ENCODE measurements around the gene EPS15. TPM values are rescaled to one million over a fixed set of nuclear protein-coding genes. Genes with fewer than 3 reads are reported as not detected.

The EPS15 gene
- total and polyA plus RNA-seq, 8 donors = 13.3 to 139 (median 46.8) TPM

GRCh38 chr1:51309291-51309690 is 209.8 kb downstream of the EPS15 start:
- H3K27me3 ChIP-seq = no peaks in the 10 kb centered on the region
- no peak overlapping the region for H3K27ac ChIP-seq
- no peaks in the 10 kb centered on the region for H3K9me3 ChIP-seq
- no peak for DNase-seq
- H3K4me3 ChIP-seq = no peak overlapping the region
- H3K4me1 ChIP-seq = peaks cover 20 to 32% (median 26%) of the 10 kb centered on the region in 4 donors
- H3K36me3 ChIP-seq = peaks cover 0 to 24% (median 19%) of the 10 kb centered on the region in 4 donors
- 69 to 81% (median 76%) methylated on average over 4 to 8 of the region's 8 CpGs for WGBS, 5 donors
- TF ChIP-seq CTCF (IDR thresholded peaks at IDR 0.05) (no peak), POLR2A (IDR thresholded peaks at IDR 0.05) (no peak), POLR2AphosphoS5 (IDR thresholded peaks at IDR 0.05) (no peak), EP300 (IDR thresholded peaks at IDR 0.05) (no peak)
- intact Hi-C loops (cut with DNase I; ENCODE audit: low total_unique reads) = no loop called here

DNA sequence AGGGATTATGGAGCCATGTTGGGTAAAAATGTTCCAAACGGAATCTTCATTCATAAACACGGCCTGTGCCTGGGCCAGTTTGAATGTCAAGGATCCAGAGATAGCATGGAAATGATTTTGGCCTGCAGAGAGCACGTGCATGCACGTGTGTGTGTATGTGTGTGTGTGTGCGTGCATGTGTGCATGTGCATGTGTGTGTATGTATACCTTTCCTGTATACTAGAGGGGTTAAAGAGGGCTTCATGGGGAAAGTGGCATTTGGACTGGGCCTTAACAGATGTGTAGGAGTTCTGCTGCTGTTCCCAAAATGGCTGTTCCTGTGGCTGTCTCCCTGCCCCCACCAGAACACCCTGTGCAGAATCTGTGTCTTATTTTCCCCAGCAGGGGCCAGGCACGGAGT is 210.4 kb downstream of the EPS15 start:
- intact Hi-C loops (cut with DNase I; ENCODE audit: low total_unique reads) = no loop called here
- peaks cover 14 to 32% (median 21%) of the 10 kb centered on the region in 4 donors for H3K4me1 ChIP-seq

GRCh38 chr1:51306950-51307349 is 212.1 kb downstream of the EPS15 start:
- WGBS, 5 donors = 64 to 80% (median 73%) methylated on average over 5 of the region's 5 CpGs

More for the DNA sequence above, 210.4 kb downstream of the EPS15 start:
- no peaks in the 10 kb centered on the region for H3K27me3 ChIP-seq
- DNase-seq = no peak
- TF ChIP-seq CTCF (IDR thresholded peaks at IDR 0.05) (no peak), POLR2A (IDR thresholded peaks at IDR 0.05) (no peak), POLR2AphosphoS5 (IDR thresholded peaks at IDR 0.05) (no peak), EP300 (IDR thresholded peaks at IDR 0.05) (no peak)
- peaks cover 0 to 24% (median 19%) of the 10 kb centered on the region in 4 donors for H3K36me3 ChIP-seq
- WGBS, 5 donors = 87 to 94% (median 93%) methylated on average over 6 of the region's 6 CpGs
- H3K9me3 ChIP-seq = no peaks in the 10 kb centered on the region
- H3K4me3 ChIP-seq = no peak overlapping the region
- H3K27ac ChIP-seq = no peak overlapping the region

DNA sequence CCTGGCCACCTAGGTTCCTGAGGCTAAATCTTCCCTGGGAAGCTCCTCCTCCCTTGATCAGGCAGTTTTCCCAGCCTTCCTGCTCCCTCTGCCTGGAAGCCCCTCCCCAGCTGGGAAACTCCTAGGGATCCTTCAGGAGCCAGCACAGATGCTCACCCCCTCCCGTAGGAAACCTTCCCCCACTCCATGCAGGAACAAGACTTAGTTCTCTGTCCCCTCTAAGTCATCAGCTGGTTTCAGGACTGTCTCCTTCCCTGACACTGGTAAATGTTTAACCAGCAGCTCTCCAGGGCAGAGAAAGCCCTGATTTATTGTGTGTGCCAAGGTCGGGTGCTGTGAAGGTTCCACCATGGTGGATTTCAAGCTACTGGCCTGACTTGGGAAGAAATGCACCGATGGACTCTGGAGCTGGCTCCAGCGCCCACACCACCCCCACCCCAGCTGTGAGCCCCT is 213.7 kb downstream of the EPS15 start:
- intact Hi-C loops (cut with DNase I; ENCODE audit: low total_unique reads) = no loop called here
- peak in 1 of 2 donors; percentile 58 for DNase-seq
- Histone ChIP-seq H3K4me3 (no peak overlapping the region), H3K4me1 (peaks cover 13 to 35% (median 20%) of the 10 kb centered on the region in 4 donors), H3K9me3 (no peaks in the 10 kb centered on the region), H3K36me3 (peaks cover 0 to 14% (median under 1%) of the 10 kb centered on the region in 4 donors), H3K27me3 (no peaks in the 10 kb centered on the region), H3K27ac (peak overlapping the region in 2 of 5 donors; percentile 24 to 42)
- TF ChIP-seq CTCF (IDR thresholded peaks at IDR 0.05) = no peak
- no peak for TF ChIP-seq POLR2A (IDR thresholded peaks at IDR 0.05)
- TF ChIP-seq EP300 (IDR thresholded peaks at IDR 0.05) = no peak
- TF ChIP-seq POLR2AphosphoS5 (IDR thresholded peaks at IDR 0.05) = no peak
- 45 to 57% (median 56%) methylated on average over 4 of the region's 4 CpGs for whole genome bisulfite sequencing, 5 donors

More at GRCh38 chr1:51306950-51307349, 212.1 kb downstream of the EPS15 start:
- peaks cover 0 to 21% (median 15%) of the 10 kb centered on the region in 4 donors for H3K36me3 ChIP-seq
- intact Hi-C loops (cut with DNase I; ENCODE audit: low total_unique reads) = no loop called here
- no peak overlapping the region for H3K27ac ChIP-seq
- no peak for DNase-seq
- H3K4me3 ChIP-seq = no peak overlapping the region
- no peaks in the 10 kb centered on the region for H3K9me3 ChIP-seq
- H3K4me1 ChIP-seq = peaks cover 13 to 35% (median 20%) of the 10 kb centered on the region in 4 donors
- H3K27me3 ChIP-seq = no peaks in the 10 kb centered on the region
- no peak for TF ChIP-seq POLR2A (IDR thresholded peaks at IDR 0.05)

GRCh38 chr1:51304360-51304759 is 214.7 kb downstream of the EPS15 start:
- H3K9me3 ChIP-seq = peaks cover 0 to 1% (median 0%) of the 10 kb centered on the region in 4 donors
- intact Hi-C loops (cut with DNase I; ENCODE audit: low total_unique reads) = no loop called here
- no peak for TF ChIP-seq CTCF (IDR thresholded peaks at IDR 0.05)
- no peak for TF ChIP-seq EP300 (IDR thresholded peaks at IDR 0.05)
- TF ChIP-seq POLR2AphosphoS5 (IDR thresholded peaks at IDR 0.05) = no peak
- no peak for TF ChIP-seq POLR2A (IDR thresholded peaks at IDR 0.05)
- no peak overlapping the region for H3K4me3 ChIP-seq
- peaks cover 0 to 14% (median 0%) of the 10 kb centered on the region in 4 donors for H3K36me3 ChIP-seq
- DNase-seq = no peak
- WGBS, 5 donors = 18 to 42% (median 32%) methylated on average over 1 of the region's 1 CpG
- peaks cover 13 to 35% (median 20%) of the 10 kb centered on the region in 4 donors for H3K4me1 ChIP-seq
- no peaks in the 10 kb centered on the region for H3K27me3 ChIP-seq
- H3K27ac ChIP-seq = peak overlapping the region in 4 of 5 donors; percentile 12 to 67 (median 50)

Measured in stomach (tissue), 9 donors.